GM21786 (cell line): ENCODE results near the gene FBXO28.
A peak's percentile ranks its signal among the peaks of the same experiment; 100 is the strongest.
"Not testable (repeated sequence)": the region's sequence is repeated elsewhere in the genome, so short reads cannot be mapped to it uniquely, and the experiment has no call there.

Experiments
- ATAC-seq: cut with Tn5 transposase; IDR thresholded peaks from one replicate; pipeline ENCODE4 v1.9.1; 2021; ENCODE audit not compliant: unreplicated experiment

FBXO28 gene

DNA sequence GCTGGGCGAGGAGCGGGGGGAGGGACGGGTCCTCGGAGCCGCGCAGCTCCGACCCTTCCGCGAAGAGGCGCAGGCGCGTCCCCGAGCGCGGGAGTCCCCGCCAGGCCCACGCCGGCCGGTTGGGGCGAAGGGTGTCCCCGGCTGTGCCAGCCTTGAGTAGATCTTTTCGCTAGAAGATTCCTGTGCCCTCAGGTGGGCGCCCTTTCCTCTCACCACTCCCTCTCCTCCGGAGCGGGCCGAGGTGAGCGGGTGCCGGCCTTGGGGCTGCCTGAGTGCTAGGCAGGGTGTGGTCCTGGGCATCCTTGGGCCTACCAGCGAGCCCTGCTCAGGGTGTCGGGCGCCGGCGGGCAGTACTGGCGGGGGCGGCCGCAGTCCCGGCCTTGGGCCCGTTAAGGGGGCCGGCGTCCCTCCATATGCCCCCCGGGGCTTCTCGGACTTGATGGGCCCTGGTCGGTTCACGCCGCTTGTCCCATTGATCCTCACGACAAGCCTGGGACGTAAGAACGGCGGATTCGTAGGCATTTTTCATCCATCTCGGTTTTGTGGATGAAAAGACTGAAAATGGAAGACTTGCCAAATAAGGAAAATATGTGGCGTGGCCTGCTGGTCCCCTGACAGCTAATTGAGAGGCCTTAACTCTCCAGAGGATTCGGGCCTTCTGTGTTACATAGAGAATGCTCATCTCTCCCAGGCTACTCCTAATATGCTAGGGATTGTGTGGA, 69.8 kb downstream of the FBXO28 start:
- ATAC-seq = peak; percentile 38

DNA sequence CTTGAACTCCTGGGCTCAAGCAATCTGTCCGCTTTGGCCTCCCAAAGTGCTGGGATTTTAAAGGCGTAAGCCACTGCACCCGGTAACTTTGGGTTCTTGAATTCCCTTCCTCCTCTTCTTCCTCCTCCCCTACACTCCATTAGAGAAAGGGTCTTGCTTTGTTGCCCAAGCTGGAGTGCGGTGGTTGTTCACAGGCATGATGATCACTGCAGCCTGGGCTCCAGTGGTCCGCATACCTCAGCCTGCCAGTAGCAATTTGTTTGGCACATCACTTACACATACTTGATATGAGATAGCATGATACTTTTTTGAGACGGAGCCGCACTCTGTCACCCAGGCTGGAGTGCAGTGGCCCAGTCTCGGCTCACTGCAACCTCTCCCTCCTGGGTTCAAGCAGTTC, 71.3 kb downstream of the FBXO28 start:
- no peak for ATAC-seq

DNA sequence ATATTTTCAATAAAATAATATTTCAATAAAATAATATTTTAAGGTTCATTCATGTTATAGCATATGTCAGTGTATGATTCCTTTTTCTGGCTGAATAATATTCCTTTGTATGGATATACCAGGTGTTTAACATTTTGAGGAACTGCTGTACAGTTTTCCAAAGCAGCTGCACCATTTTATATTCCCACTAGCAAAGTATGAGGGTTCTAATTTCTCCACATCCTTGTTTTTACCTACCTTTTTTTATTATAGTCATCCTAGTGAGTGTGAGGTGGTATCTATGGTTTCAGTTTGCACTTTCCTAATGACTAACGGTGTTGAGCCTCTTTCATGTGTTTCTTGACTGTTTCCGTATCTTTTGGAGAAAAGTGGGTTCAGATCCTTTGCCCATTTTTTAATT, 74.4 kb downstream of the FBXO28 start:
- ATAC-seq = no peak

DNA sequence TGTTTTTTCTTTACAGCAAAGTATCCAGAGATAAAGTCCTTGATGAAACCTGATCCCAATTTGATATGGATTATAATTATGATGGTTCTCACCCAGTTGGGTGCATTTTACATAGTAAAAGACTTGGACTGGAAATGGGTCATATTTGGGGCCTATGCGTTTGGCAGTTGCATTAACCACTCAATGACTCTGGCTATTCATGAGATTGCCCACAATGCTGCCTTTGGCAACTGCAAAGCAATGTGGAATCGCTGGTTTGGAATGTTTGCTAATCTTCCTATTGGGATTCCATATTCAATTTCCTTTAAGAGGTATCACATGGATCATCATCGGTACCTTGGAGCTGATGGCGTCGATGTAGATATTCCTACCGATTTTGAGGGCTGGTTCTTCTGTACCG, 75.7 kb downstream of the FBXO28 start:
- no peak for ATAC-seq

DNA sequence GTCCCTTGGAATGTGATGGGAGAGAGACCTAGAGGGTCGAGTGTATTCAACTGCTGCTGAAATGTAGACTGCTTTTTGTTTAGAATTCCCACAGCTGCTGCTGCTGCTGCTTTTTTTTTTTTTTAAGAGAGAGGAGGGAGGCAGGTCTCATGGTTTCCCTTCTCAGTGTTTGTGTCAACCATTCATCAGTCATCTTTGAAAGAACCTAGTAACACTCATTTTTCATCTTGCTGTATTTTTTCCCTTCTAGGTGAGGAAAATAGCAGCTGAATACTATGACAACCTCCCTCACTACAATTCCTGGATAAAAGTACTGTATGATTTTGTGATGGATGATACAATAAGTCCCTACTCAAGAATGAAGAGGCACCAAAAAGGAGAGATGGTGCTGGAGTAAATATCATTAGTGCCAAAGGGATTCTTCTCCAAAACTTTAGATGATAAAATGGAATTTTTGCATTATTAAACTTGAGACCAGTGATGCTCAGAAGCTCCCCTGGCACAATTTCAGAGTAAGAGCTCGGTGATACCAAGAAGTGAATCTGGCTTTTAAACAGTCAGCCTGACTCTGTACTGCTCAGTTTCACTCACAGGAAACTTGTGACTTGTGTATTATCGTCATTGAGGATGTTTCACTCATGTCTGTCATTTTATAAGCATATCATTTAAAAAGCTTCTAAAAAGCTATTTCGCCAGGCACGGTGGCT, 78.3 kb downstream of the FBXO28 start:
- ATAC-seq = no peak

DNA sequence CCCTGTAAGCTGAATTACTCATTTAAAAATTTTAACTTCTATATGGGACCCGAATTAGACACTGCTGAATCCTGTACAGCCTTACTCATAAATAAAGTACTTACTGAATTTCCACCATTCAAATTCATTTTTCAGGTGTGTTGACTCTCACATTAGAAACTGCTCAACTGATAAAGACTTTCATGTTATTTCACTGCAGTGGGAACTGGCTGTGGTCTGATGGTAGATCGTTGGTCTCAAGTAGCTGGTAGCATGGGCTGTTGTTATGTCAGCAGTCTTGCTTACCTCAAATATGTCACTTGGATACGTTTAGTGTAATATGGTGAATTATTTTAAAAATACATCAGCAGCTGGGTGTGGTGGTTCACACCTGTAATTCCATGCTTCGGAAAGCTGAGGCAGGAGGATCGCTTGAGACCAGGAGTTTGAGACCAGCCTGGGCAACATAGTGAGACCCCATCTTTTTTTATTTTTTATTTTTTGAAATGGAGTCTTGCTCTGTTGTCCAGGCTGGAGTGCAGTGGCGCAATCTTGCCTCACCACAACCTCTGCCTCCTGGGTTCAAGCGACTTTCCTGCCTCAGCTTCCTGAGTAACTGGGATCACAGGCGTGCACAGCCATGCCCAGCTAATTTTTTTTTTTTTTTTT, 79.5 kb downstream of the FBXO28 start:
- no peak for ATAC-seq

DNA sequence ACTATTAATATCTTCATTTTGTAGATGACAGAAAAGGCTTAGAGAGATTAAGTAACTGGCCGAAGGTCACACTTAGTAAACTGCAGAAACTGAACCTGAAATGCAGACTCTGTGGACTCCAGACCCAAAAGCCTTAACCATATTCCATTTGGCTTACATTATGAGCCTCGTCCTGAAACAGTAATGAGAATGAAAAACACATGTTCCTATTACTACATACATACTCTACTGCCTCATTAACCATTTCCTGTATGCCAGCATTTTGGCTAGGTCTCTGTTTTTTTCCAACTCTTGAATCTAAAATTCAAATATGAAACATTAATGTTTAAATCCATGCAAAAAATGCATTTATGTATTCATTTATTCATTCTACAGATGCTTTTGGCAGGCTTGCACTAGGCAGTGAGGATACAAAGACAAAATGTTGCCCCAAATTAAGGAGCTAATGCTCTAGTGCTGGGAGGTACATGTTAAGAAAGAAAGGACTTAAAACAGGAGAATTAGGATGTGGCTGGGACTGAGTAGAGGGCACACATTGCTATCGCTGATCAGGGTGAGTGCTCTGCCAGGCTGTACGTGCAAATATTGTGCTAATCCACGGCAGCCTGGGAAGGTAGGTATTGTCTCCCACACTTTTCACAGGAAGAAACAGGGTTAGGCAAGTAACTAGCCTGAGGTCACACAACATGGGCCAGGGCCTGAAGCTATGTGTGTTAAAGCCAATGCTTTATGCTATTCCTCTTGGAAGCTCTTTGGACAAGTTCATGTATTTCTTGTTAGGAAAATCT, 83.1 kb downstream of the FBXO28 start:
- ATAC-seq = no peak

DNA sequence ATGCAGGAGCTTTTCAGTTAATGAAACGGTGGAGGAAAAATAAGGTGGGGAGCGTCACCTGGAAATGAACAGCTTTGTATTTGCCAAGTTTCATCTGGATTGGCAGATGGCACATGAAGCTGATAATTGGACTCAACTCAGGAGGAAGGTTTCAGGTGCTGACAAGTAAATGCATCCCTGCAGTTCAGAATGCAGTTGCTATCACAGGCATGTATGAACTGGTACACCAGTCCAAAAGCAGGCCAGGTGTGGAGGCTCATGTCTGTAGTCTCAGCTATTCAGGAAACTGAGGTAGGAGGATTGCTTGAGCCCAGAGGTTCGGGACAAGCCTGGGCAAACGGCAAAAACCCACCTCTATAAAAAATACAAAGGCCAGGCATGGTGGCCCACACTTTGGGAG, 84.7 kb downstream of the FBXO28 start:
- no peak for ATAC-seq

DNA sequence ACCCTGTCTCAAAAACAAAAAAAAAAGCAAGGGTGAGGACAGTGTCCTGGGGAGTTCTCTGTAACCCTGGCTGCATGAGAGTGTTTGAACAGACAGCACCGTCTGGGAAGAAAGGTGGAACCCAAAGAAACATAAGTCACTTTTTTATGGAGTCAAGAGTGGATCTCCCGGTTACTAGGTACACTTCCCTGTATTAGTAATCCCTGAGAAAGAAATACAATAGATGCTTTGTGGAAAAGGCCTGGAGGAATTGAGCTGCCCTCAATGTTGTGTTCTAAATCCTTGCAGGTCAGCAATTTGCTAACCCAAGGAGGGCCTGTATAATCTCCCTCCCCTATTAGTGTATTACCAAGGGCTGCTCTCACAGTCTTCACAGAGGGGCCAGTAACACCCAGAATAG, 85.8 kb downstream of the FBXO28 start:
- no peak for ATAC-seq

DNA sequence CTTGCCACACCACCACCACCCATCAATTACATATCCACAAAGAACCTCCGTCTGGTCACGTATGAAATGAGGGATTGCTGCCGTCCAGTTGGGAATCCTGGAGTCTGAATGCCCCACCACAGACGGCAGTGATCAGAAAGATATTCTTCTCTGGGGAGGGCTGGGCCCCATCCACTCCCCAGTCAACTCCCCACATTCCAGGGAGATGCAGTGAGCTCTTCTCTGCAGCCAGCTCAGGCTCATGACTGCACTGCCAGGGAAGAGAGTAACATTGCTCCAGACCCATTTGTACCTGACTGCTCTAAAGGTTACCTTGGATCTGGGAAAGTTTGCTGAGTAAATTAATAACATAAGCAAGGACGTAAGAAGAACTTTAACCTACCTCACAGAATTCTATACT, 87.5 kb downstream of the FBXO28 start:
- no peak for ATAC-seq

DNA sequence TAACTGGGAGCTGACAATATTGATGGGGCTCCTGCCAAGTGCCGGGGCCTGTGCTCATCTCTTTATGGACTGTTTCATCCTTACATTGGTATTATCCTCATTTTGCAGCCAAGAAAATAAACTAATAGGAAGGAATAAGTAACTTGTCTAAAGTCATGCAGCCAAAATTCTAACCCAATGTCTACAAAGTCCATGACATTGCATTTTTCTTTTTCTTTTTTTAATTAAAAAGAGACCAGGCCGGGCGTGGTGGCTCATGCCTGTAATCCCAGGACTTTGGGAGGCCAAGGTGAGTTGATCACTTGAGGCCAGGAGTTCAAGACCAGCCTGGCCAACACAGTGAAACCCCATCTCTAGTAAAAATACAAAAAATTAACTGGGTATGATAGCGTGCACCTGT, 87.9 kb downstream of the FBXO28 start:
- ATAC-seq = no peak

DNA sequence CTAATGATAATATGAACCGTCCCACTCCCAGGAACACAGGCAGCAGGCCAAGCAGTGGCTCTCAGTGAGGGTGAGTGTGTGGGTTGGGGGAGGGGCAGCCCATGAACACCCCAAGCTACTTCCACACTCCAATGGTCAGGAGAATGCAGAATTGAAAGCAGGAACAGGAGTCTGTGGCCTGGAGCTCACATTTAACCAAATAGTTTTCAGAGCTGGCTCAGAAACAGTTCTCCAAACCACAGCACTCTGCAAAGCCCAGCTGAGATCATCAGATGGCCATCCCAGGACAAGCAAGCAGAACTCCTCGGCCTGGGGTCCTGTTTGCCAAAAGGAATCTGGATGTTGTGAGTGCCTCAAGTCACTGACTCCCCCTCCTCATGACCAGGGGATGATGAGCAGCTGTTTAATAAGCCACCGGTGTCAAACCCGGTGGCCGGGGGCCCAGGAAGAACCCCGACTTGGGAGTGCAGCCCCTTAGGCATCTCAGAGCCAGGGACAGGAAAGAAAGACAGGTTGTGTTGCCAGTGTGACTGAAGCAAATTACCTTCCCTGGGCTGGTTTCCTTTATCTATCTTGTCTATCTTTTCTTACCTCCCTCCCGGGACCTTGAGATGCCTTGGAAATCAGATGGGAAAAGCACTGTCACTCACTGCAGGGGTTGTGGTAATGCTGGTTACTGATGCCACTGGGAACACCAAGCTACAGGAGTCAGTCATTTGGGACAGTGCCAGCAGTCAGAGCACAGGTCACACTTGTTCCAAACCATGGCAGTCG, 89.5 kb downstream of the FBXO28 start:
- ATAC-seq = peak; percentile 72

DNA sequence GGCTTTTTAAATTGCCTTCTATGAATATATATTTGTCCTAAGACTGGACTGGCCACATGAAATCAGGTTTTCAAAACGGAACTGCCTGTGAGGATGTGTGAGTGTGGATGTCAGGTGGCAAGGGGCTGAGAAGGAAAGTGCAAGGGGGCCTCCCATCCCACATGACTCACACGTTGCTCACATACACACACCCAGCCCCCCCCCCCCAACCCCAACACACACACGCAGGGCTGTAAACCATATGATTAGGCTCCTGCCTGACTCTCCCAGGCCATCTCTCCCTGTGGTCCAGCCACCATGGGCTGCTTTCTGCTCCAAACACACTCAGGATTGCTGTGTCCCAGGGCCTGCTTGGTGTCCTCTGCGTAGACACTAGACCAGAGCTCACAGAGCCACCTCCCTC, 91.5 kb downstream of the FBXO28 start:
- no peak for ATAC-seq

DNA sequence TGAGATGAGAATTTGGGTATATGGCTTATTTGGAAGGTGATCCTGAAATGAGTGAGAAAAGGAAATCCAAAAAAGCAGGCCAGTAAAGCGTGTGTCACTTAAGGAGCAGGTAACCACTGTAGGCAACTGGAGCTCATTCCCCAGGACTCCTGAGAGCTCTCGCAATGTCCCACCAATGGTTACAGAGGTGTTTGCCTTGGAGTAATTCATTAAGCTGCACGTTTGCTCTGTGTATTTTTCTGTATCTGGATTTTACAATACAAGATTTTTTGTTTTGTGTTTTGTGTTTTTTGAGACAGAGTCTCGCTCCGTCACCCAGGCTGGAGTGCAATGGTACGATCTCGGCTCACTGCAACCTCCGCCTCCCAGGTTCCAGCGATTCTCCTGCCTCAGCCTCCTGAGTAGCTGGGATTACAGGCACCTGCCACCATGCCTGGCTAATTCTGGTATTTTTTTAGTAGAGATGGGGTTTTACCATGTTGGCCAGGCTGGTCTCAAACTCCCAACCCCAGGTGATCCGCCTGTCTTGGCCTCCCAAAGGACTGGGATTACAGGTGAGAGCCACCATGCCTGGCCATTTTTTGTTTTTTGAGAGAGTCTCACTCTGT, 92.1 kb downstream of the FBXO28 start:
- not testable (repeated sequence) for ATAC-seq

DNA sequence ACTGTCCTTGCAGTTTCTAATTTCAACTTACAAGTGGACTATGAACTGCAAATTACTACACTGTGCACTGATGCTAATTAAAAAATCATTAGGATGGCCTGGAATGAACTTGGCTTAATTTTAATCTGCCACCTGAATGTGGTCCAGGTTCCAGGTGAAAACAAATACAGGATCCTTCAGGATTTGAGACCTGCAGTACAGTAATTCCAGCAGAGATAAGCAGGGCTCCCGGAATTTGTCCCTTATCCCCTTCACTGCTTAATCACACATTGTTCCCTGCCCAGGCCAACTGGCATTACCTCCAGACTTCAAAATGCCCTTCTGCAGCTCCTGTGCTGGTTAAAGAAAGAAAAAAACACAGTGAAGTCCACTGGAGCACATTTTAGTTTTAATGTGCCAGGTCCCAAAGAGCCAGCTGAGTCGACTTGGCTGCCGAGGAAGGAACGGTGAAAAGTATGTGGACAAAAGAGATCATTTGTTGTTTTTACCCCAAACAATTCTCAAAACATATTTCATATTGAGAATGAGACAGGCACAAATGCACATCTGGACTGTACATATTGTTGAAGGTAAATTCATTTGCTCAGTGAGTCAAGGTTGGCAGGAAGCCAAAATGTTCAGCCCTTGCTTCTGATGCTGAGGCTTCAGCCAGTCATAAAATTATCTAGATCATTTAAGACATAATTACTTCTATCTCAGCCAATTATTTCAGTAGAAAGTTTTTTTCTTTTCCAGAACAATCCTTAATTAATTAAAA, 97.5 kb downstream of the FBXO28 start:
- ATAC-seq = no peak
